Measurements from ENCODE around the gene FBXW8. TPM values are rescaled to one million over a fixed set of nuclear protein-coding genes. Genes with fewer than 3 reads are reported as not detected.

FBXW8 gene
- total and polyA plus RNA-seq, 4 donors: 3.9 to 20.3 (median 12.5) TPM

DNA sequence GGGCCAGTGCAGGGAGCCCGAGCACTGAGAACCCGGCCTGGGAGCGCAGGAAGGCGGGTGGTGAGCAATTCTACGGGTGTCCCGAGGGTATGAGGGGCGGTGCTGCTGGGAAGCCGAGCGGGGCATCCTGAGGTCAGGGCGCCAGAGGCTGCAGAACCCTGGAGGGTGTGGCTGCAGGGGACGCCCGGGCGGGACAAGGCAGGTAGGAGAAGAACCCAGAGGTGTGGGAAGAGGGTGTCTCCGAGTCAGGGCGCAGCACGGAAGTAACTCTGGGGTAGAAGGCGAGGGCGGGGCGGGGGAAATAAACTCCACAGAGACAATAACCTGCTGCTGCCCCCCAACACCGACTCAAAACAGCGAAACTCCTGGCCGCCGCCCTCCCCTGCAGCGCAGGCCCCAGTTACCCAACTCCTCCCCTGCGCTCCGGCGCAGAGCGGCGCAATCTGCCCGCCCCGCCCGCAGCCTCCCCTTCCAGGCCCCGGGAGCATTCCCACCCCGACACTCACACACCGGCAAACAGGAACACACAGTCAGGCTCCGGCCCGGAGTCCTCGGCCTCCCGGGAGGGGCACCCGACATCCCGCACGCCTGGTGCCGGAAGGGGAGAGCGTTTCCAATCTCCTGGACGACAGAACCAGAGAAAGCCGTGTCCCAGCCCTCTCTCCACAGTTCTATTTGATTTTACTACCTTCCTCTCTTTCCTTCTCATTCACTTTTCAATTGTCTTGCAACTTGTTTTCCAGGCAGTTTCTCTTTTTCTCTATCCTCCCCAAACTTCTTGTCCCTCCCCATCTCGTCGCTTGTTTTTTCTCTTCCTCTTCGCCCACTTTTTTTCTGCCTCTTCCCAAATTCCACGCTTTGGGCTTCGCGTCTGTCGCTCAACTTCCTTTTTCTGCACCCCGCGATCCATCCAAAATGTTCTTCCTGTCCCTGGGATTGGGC lies 31.9 kb upstream of the FBXW8 start:
- DNase-seq (no peak), ATAC-seq (ENCODE audit: insufficient read depth, low FRiP score) (no peak)
- Histone ChIP-seq H3K4me1 (ENCODE audit: control insufficient read depth in 5 of 5, insufficient read depth in 5 of 5, low read length in 5 of 5) (peaks cover 0 to 22% (median 17%) of the 10 kb centered on the region in 5 donors), H3K27me3 (ENCODE audit: control insufficient read depth in 3 of 3, insufficient read depth in 3 of 3, low read length in 2 of 3) (peaks cover 7 to 85% (median 64%) of the 10 kb centered on the region in 3 donors), H3K9me3 (ENCODE audit: control insufficient read depth in 4 of 4, insufficient read depth in 3 of 4, low read length in 3 of 4) (peaks cover 0 to 11% (median 2%) of the 10 kb centered on the region in 4 donors), H3K4me3 (no peak overlapping the region), H3K9ac (ENCODE audit: insufficient read depth in 1 of 2, low read length in 2 of 2) (no peak overlapping the region), H3K36me3 (ENCODE audit: control insufficient read depth in 4 of 4, insufficient read depth in 4 of 4, low read length in 4 of 4) (no peaks in the 10 kb centered on the region), H3K27ac (ENCODE audit: low read depth in 1 of 2, low read length in 1 of 2) (no peak overlapping the region)
- TF ChIP-seq, protein P1, sequence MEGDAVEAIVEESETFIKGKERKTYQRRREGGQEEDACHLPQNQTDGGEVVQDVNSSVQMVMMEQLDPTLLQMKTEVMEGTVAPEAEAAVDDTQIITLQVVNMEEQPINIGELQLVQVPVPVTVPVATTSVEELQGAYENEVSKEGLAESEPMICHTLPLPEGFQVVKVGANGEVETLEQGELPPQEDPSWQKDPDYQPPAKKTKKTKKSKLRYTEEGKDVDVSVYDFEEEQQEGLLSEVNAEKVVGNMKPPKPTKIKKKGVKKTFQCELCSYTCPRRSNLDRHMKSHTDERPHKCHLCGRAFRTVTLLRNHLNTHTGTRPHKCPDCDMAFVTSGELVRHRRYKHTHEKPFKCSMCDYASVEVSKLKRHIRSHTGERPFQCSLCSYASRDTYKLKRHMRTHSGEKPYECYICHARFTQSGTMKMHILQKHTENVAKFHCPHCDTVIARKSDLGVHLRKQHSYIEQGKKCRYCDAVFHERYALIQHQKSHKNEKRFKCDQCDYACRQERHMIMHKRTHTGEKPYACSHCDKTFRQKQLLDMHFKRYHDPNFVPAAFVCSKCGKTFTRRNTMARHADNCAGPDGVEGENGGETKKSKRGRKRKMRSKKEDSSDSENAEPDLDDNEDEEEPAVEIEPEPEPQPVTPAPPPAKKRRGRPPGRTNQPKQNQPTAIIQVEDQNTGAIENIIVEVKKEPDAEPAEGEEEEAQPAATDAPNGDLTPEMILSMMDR (IDR thresholded peaks at IDR 0.05; ENCODE audit: control extremely low read depth, extremely low read depth): no peak
- WGBS, 2 donors: 2 to 3% methylated on average over 53 to 55 of the region's 55 CpGs

DNA sequence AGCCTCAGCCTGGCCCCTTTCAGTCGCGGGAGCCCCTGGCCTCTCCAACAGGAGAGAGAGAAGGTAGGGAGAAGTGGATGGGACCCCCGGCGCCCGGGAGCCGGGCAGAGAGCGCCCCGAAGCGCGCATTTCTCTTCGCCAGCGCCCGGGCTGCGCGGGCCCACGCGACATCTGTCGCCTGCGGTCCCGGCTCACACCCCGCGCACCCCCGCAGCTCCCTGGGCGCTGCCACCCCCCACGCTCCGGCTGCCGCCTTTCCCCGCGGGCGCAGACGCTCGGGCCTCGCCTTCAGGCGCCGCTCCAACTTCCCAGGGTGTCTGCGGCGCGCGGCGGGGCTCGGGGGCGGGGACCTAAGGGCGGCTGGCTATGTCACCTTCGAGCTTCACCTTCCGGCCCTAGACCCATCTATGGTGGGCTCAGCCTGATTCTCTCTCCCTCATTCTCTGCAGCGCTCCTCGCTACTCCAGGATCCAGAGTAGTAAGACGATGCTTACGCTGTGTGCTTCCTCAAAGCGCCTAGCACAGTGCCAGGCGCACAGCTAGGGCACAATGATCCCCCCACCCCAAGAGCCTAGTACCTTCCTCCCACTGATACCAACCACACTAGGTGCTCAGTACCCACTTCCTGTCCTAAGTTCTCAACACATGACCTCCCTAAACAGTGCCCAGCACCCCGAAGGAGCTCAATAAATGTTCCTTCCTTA lies 31.1 kb upstream of the FBXW8 start:
- Histone ChIP-seq H3K4me1 (ENCODE audit: control insufficient read depth in 5 of 5, insufficient read depth in 5 of 5, low read length in 5 of 5) (peaks cover 0 to 22% (median 17%) of the 10 kb centered on the region in 5 donors), H3K9ac (ENCODE audit: insufficient read depth in 1 of 2, low read length in 2 of 2) (no peak overlapping the region), H3K4me3 (no peak overlapping the region), H3K27ac (ENCODE audit: low read depth in 1 of 2, low read length in 1 of 2) (no peak overlapping the region), H3K9me3 (ENCODE audit: control insufficient read depth in 4 of 4, insufficient read depth in 3 of 4, low read length in 3 of 4) (peaks cover 0 to 7% (median under 1%) of the 10 kb centered on the region in 4 donors), H3K36me3 (ENCODE audit: control insufficient read depth in 4 of 4, insufficient read depth in 4 of 4, low read length in 4 of 4) (no peaks in the 10 kb centered on the region), H3K27me3 (ENCODE audit: control insufficient read depth in 3 of 3, insufficient read depth in 3 of 3, low read length in 2 of 3) (peaks cover 7 to 83% (median 68%) of the 10 kb centered on the region in 3 donors)
- ATAC-seq (ENCODE audit: insufficient read depth, low FRiP score): no peak
- 3% methylated on average over 41 to 52 of the region's 52 CpGs for WGBS, 2 donors
- DNase-seq: no peak
- TF ChIP-seq, protein P1 (IDR thresholded peaks at IDR 0.05; ENCODE audit: control extremely low read depth, extremely low read depth): no peak

- ATAC-seq (ENCODE audit: insufficient read depth, low FRiP score): no peak
- no peaks in the 10 kb centered on the region for H3K36me3 ChIP-seq (ENCODE audit: control insufficient read depth in 4 of 4, insufficient read depth in 4 of 4, low read length in 4 of 4)
- H3K4me1 ChIP-seq (ENCODE audit: control insufficient read depth in 5 of 5, insufficient read depth in 5 of 5, low read length in 5 of 5): peaks cover 0 to 22% (median 17%) of the 10 kb centered on the region in 5 donors
- H3K9ac ChIP-seq (ENCODE audit: insufficient read depth in 1 of 2, low read length in 2 of 2): no peak overlapping the region
- H3K27ac ChIP-seq (ENCODE audit: low read depth in 1 of 2, low read length in 1 of 2): no peak overlapping the region
- H3K9me3 ChIP-seq (ENCODE audit: control insufficient read depth in 4 of 4, insufficient read depth in 3 of 4, low read length in 3 of 4): peaks cover 0 to 5% (median 0%) of the 10 kb centered on the region in 4 donors
- 2 to 3% methylated on average over 21 of the region's 21 CpGs for WGBS, 2 donors
- TF ChIP-seq, protein P1 (IDR thresholded peaks at IDR 0.05; ENCODE audit: control extremely low read depth, extremely low read depth): no peak
- no peak overlapping the region for H3K4me3 ChIP-seq
- peaks cover 7 to 77% (median 70%) of the 10 kb centered on the region in 3 donors for H3K27me3 ChIP-seq (ENCODE audit: control insufficient read depth in 3 of 3, insufficient read depth in 3 of 3, low read length in 2 of 3)
- DNase-seq: no peak
These were observed 30.4 kb upstream of the FBXW8 start for GRCh38 chr12:116880213-116880816.

Data from lung (tissue), 12 donors.